ENCODE data around the gene ILRUN.

DNA sequence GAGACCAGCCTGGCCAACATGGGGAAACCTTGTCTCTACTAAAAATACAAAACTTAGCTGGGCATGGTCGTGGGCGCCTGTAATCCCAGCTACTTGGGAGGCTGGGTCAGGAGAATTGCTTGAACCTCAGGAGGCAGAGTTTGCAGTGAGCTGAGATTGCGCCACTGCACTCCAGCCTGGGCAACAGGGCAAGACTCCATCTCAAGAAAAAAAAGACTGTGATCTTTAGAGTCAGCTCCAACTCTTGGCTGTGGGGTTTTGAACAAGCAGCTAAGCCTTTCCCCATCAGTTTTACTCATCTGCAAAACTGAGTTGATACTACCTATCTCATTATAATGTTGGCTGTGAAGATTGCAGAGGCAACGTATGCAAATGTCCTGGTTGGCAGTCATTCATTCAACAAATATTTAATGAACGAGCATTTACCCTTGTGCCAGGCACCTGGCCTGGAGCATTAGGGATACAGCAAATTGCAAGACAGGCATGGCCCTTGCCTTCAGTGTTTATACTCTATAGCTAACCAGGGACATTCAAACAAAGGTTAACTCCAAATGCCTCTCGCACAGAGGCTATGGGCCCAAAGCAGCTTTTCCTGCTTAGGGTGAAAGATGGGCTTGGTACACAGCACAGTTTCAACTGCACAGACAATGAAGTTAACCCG lies 37.8 kb downstream of the ILRUN start:
- TF ChIP-seq, protein P1, sequence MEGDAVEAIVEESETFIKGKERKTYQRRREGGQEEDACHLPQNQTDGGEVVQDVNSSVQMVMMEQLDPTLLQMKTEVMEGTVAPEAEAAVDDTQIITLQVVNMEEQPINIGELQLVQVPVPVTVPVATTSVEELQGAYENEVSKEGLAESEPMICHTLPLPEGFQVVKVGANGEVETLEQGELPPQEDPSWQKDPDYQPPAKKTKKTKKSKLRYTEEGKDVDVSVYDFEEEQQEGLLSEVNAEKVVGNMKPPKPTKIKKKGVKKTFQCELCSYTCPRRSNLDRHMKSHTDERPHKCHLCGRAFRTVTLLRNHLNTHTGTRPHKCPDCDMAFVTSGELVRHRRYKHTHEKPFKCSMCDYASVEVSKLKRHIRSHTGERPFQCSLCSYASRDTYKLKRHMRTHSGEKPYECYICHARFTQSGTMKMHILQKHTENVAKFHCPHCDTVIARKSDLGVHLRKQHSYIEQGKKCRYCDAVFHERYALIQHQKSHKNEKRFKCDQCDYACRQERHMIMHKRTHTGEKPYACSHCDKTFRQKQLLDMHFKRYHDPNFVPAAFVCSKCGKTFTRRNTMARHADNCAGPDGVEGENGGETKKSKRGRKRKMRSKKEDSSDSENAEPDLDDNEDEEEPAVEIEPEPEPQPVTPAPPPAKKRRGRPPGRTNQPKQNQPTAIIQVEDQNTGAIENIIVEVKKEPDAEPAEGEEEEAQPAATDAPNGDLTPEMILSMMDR (IDR thresholded peaks at IDR 0.05): no peak
- TF ChIP-seq, protein P2, sequence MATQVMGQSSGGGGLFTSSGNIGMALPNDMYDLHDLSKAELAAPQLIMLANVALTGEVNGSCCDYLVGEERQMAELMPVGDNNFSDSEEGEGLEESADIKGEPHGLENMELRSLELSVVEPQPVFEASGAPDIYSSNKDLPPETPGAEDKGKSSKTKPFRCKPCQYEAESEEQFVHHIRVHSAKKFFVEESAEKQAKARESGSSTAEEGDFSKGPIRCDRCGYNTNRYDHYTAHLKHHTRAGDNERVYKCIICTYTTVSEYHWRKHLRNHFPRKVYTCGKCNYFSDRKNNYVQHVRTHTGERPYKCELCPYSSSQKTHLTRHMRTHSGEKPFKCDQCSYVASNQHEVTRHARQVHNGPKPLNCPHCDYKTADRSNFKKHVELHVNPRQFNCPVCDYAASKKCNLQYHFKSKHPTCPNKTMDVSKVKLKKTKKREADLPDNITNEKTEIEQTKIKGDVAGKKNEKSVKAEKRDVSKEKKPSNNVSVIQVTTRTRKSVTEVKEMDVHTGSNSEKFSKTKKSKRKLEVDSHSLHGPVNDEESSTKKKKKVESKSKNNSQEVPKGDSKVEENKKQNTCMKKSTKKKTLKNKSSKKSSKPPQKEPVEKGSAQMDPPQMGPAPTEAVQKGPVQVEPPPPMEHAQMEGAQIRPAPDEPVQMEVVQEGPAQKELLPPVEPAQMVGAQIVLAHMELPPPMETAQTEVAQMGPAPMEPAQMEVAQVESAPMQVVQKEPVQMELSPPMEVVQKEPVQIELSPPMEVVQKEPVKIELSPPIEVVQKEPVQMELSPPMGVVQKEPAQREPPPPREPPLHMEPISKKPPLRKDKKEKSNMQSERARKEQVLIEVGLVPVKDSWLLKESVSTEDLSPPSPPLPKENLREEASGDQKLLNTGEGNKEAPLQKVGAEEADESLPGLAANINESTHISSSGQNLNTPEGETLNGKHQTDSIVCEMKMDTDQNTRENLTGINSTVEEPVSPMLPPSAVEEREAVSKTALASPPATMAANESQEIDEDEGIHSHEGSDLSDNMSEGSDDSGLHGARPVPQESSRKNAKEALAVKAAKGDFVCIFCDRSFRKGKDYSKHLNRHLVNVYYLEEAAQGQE (IDR thresholded peaks at IDR 0.05; ENCODE audit: low read depth, low read length): no peak
- no peak for TF ChIP-seq POLR2AphosphoS5 (IDR thresholded peaks at IDR 0.05; ENCODE audit: low read depth, low read length)
- no peak for TF ChIP-seq RAD21 (IDR thresholded peaks at IDR 0.05; ENCODE audit: low read length)
- TF ChIP-seq FOXM1 (IDR thresholded peaks at IDR 0.05; ENCODE audit: low read depth): no peak
- TF ChIP-seq YY1 (IDR thresholded peaks at IDR 0.05; ENCODE audit: low read depth): no peak
- TF ChIP-seq TAF1 (IDR thresholded peaks at IDR 0.05; ENCODE audit: borderline replicate concordance, low read depth, low read length): no peak
- no peak for TF ChIP-seq FOXJ3 (CRISPR knock-in tag; IDR thresholded peaks at IDR 0.05)
- no peak for TF ChIP-seq JUND (IDR thresholded peaks at IDR 0.05)
- TF ChIP-seq CHD2 (IDR thresholded peaks at IDR 0.05; ENCODE audit: low read length, partially characterized antibody): no peak
- TF ChIP-seq, protein P3, sequence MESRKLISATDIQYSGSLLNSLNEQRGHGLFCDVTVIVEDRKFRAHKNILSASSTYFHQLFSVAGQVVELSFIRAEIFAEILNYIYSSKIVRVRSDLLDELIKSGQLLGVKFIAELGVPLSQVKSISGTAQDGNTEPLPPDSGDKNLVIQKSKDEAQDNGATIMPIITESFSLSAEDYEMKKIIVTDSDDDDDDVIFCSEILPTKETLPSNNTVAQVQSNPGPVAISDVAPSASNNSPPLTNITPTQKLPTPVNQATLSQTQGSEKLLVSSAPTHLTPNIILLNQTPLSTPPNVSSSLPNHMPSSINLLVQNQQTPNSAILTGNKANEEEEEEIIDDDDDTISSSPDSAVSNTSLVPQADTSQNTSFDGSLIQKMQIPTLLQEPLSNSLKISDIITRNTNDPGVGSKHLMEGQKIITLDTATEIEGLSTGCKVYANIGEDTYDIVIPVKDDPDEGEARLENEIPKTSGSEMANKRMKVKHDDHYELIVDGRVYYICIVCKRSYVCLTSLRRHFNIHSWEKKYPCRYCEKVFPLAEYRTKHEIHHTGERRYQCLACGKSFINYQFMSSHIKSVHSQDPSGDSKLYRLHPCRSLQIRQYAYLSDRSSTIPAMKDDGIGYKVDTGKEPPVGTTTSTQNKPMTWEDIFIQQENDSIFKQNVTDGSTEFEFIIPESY (IDR thresholded peaks at IDR 0.05; ENCODE audit: borderline replicate concordance, low read depth): no peak
- TF ChIP-seq GABPA (IDR thresholded peaks at IDR 0.05; ENCODE audit: low read depth): no peak
- TF ChIP-seq RFX5 (IDR thresholded peaks at IDR 0.05; ENCODE audit: low read length): no peak
- no peak for TF ChIP-seq TCF12 (IDR thresholded peaks at IDR 0.05)
